Activated CD8-positive, alpha-beta T cell treated with anti-CD3 and anti-CD28 coated beads, Interleukin-2, amount 10 ng/mL, durations not matched to agents 7 days and 5 days (primary cell): ENCODE measurements around the gene MGAT2. TPM values are rescaled to one million over a fixed set of nuclear protein-coding genes. Genes with fewer than 3 reads are reported as not detected.
"Not testable (repeated sequence)": the region's sequence is repeated elsewhere in the genome, so short reads cannot be mapped to it uniquely, and the experiment has no call there.

ENCODE experiments used
- ATAC-seq: fragments of 150-1000 bp; cut with Tn5 transposase; one replicate; pipeline ENCODE4 v1.10.0; 2021; ENCODE audit warnings: moderate library complexity
- CTCF ChIA-PET: fragments of 350-600 bp; sonication (Branson Sonifier 250); formaldehyde crosslinking; loops from one replicate; lab custom pipeline; 2021; ENCODE audit warnings: antibody characterized with exemption; lab: Charles Lee
- POLR2A ChIA-PET: fragments of 350-600 bp; sonication (Branson Sonifier 250); formaldehyde crosslinking; loops from one replicate; lab custom pipeline; 2021; ENCODE audit warnings: antibody characterized with exemption; lab: Charles Lee
- DNase-seq: peaks from one replicate; pipeline ENCODE4 v3.0.0-alpha.2; 2020
- H3K27ac Mint-ChIP-seq: one replicate; pipeline ENCODE4 v1.8.0; 2021; ENCODE audit warnings: mild to moderate bottlenecking, mixed read lengths
- H3K27me3 Mint-ChIP-seq: one replicate; pipeline ENCODE4 v1.8.0; 2021; ENCODE audit warnings: low read depth, mixed read lengths
- H3K36me3 Mint-ChIP-seq: one replicate; pipeline ENCODE4 v1.8.0; 2021; ENCODE audit warnings: low read depth, mixed read lengths
- H3K4me1 Mint-ChIP-seq: one replicate; pipeline ENCODE4 v1.8.0; 2021; ENCODE audit warnings: low read depth, mixed read lengths
- H3K4me3 Mint-ChIP-seq: one replicate; pipeline ENCODE4 v1.8.0; 2021; ENCODE audit warnings: mild to moderate bottlenecking, mixed read lengths
- H3K9me3 Mint-ChIP-seq: one replicate; pipeline ENCODE4 v1.8.0; 2022; ENCODE audit warnings: mixed read lengths; ENCODE audit not compliant: insufficient read depth
- total RNA-seq, 2 experiments: library from RNA; stranded (reverse); gene quantifications; one replicate each; pipeline ENCODE4 v1.2.3, GENCODE V29; 2021

The MGAT2 gene
- total RNA-seq, 2 experiments from 2014 or later: 55.1 to 57.4 TPM

- CTCF ChIA-PET: interaction anchor here (0.9 to 2.6 kb wide), 2 partner anchors 8 to 9 kb away, joined by 3 to 10 read pairs; partner anchors contain the start of genes MGAT2 and RPL36AL
- H3K27ac Mint-ChIP-seq: no peak overlapping the region
- H3K4me1 Mint-ChIP-seq: peaks cover 31% of the 10 kb centered on the region
- no peaks in the 10 kb centered on the region for H3K9me3 Mint-ChIP-seq
- ATAC-seq (no peak), DNase-seq (no peak)
- H3K36me3 Mint-ChIP-seq: peaks cover 51% of the 10 kb centered on the region
- no peaks in the 10 kb centered on the region for H3K27me3 Mint-ChIP-seq
- H3K4me3 Mint-ChIP-seq: no peak overlapping the region
- POLR2A ChIA-PET: no interaction called here
Measured at GRCh38 chr14:49612671-49613070, 7.9 kb upstream of the MGAT2 start.

GRCh38 chr14:49614196-49614595 lies 6.4 kb upstream of the MGAT2 start:
- H3K4me3 Mint-ChIP-seq: no peak overlapping the region
- POLR2A ChIA-PET: interaction anchor here (0.6 to 0.8 kb wide), 2 partner anchors 15 to 28 kb away, joined by 3 read pairs; partner anchors contain the start of gene RPS29
- no peak for ATAC-seq
- H3K27me3 Mint-ChIP-seq: no peaks in the 10 kb centered on the region
- peaks cover 40% of the 10 kb centered on the region for H3K4me1 Mint-ChIP-seq
- H3K36me3 Mint-ChIP-seq: peaks cover 55% of the 10 kb centered on the region
- CTCF ChIA-PET: interaction anchor here (1.6 kb wide), 1 partner anchor 20 kb away, joined by 4 read pairs; the partner anchor contains the start of gene DNAAF2
- no peaks in the 10 kb centered on the region for H3K9me3 Mint-ChIP-seq
- H3K27ac Mint-ChIP-seq: peak overlapping the region; percentile 31
- DNase-seq: no peak

GRCh38 chr14:49615776-49616175 lies 4.8 kb upstream of the MGAT2 start:
- POLR2A ChIA-PET: no interaction called here
- ATAC-seq (no peak), DNase-seq (no peak)
- Mint-ChIP-seq H3K9me3 (no peaks in the 10 kb centered on the region), H3K4me3 (no peak overlapping the region), H3K27me3 (no peaks in the 10 kb centered on the region), H3K4me1 (peaks cover 38% of the 10 kb centered on the region), H3K27ac (no peak overlapping the region), H3K36me3 (peaks cover 61% of the 10 kb centered on the region)
- CTCF ChIA-PET: interaction anchor here (1.6 kb wide), 1 partner anchor 19 kb away, joined by 4 read pairs; the partner anchor contains the start of gene DNAAF2

DNA sequence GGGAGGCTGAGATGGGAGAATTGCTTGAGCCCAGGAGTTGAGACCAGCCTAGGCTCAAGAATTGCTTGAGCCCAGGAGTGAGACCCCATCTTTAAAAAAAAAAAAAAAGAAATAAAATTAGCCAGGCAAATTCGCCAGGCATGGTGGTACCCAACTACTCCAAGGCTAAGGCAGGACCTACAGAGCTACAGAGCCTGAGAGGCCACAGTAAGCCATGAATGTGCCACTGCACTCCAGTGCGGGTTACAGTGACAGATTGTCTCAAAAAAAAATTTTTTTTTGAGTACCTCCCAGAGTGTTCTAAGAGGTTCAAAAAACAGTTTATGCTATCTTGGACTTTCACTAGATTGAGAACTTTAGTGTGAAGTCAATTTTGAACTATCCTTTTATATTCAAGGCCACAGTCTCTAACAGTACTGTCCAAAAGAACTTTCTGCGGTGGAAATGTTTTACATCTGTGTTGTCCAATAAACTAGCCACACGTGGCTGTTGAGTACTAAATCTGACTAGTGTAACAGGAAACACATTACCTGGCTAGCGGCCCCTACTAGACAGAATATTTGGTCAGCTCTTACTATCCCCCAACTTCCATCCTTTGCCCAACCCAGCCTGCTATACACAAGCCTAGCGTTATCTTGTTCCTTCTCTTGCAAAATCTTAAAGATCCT lies 2.6 kb upstream of the MGAT2 start:
- DNase-seq (no peak), ATAC-seq (no peak)
- no peaks in the 10 kb centered on the region for H3K27me3 Mint-ChIP-seq
- H3K36me3 Mint-ChIP-seq: peaks cover 67% of the 10 kb centered on the region
- peak overlapping the region; percentile 93 for H3K4me3 Mint-ChIP-seq
- H3K4me1 Mint-ChIP-seq: peaks cover 42% of the 10 kb centered on the region
- ChIA-PET CTCF (no interaction called here), POLR2A (interaction anchor here (0.6 kb wide), 1 partner anchor 106 kb away, joined by 3 read pairs; no protein-coding TSS in a partner anchor)
- no peaks in the 10 kb centered on the region for H3K9me3 Mint-ChIP-seq
- peak overlapping the region; percentile 44 for H3K27ac Mint-ChIP-seq

DNA sequence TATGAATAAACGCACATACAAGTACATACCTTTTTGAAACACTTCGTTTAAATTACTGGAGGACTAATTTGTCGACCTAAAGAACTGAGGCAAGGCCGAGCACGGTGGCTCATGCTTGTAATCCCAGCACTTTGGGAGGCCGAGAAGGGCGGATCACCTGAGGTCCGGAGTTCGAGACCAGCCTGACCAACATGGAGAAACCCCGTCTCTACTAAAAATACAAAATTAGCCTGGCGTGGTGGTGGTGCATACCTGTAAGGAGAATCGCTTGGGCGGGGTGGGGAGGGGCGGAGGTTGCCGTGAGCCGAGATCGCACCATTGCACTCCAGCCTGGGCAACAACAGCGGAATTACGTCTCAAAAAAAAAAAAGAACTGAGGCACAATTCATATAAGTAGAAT lies 1.3 kb upstream of the MGAT2 start:
- ATAC-seq: not testable (repeated sequence)
- peaks cover 70% of the 10 kb centered on the region for H3K36me3 Mint-ChIP-seq

DNA sequence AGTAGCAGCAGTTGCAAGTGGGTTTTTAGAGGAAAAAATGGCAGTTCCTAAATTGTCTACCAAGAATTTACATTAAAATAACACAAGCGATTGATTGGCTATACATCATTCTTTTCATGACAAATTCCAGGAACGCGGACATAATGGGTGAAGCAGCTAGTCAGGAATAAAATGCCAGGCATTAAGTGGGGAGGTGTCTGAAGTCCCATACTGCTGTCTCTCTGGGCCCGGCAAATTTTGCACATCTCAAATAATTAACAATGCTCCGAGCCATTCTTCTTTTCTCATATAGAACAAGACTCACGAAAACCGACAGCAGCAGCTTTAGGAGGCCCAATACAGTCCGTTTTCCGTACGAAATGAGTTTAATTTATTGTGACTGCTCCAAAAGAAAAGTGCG lies 869 bp upstream of the MGAT2 start:
- H3K36me3 Mint-ChIP-seq: peaks cover 71% of the 10 kb centered on the region

More for the DNA sequence above, 1.3 kb upstream of the MGAT2 start:
- peak overlapping the region; percentile 93 for H3K4me3 Mint-ChIP-seq
- peak overlapping the region; percentile 96 for H3K27ac Mint-ChIP-seq
- H3K9me3 Mint-ChIP-seq, DNase-seq, H3K27me3 Mint-ChIP-seq: not testable (repeated sequence)
- ChIA-PET CTCF (interaction anchor here (1.3 to 2.3 kb wide), 3 partner anchors 32 to 74 kb away, joined by 3 to 17 read pairs (median 5); partner anchors contain the start of genes KLHDC1 and RPS29), POLR2A (interaction anchor here (1.7 to 5.5 kb wide), 6 partner anchors 12 to 149 kb away, joined by 8 to 73 read pairs (median 52); partner anchors contain the start of genes DNAAF2, KLHDC2, LRR1 and RPS29)
- H3K4me1 Mint-ChIP-seq: peaks cover 52% of the 10 kb centered on the region

DNA sequence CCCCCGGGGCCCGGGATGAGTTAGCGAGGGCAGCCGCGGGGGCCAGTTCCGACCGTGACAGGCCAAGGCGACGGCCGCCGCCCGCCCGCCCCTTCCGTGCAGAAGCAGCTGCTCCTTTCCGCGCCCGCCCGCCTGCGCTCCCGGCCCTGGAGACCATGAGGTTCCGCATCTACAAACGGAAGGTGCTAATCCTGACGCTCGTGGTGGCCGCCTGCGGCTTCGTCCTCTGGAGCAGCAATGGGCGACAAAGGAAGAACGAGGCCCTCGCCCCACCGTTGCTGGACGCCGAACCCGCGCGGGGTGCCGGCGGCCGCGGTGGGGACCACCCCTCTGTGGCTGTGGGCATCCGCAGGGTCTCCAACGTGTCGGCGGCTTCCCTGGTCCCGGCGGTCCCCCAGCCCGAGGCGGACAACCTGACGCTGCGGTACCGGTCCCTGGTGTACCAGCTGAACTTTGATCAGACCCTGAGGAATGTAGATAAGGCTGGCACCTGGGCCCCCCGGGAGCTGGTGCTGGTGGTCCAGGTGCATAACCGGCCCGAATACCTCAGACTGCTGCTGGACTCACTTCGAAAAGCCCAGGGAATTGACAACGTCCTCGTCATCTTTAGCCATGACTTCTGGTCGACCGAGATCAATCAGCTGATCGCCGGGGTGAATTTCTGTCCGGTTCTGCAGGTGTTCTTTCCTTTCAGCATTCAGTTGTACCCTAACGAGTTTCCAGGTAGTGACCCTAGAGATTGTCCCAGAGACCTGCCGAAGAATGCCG lies 699 bp downstream of the MGAT2 start:
- peak; percentile 75 for DNase-seq
- ChIA-PET POLR2A (interaction anchor here (0.6 to 5.5 kb wide), 17 partner anchors 10 to 441 kb away, joined by 3 to 73 read pairs (median 8); partner anchors contain the start of genes DNAAF2, KLHDC2, LRR1 and NEMF), CTCF (interaction anchor here (0.6 to 6.7 kb wide), 16 partner anchors 9 to 380 kb away, joined by 3 to 118 read pairs (median 4); partner anchors contain the start of genes DNAAF2, KLHDC2, LRR1 and NEMF)
- peak overlapping the region; percentile 96 for H3K27ac Mint-ChIP-seq
- H3K36me3 Mint-ChIP-seq: peaks cover 75% of the 10 kb centered on the region
- no peaks in the 10 kb centered on the region for H3K9me3 Mint-ChIP-seq
- H3K4me1 Mint-ChIP-seq: peaks cover 56% of the 10 kb centered on the region
- peak overlapping the region; percentile 93 for H3K4me3 Mint-ChIP-seq
- H3K27me3 Mint-ChIP-seq: no peaks in the 10 kb centered on the region
- ATAC-seq: no peak

More for the DNA sequence above, 869 bp upstream of the MGAT2 start:
- peak overlapping the region; percentile 93 for H3K4me3 Mint-ChIP-seq
- POLR2A ChIA-PET: interaction anchor here (0.7 to 5.5 kb wide), 17 partner anchors 9 to 923 kb away, joined by 3 to 73 read pairs (median 8); partner anchors contain the start of genes DMAC2L, DNAAF2, KLHDC2 and L2HGDH
- no peaks in the 10 kb centered on the region for H3K27me3 Mint-ChIP-seq
- CTCF ChIA-PET: interaction anchor here (0.9 to 6.7 kb wide), 17 partner anchors 8 to 243 kb away, joined by 3 to 118 read pairs (median 5); partner anchors contain the start of genes DNAAF2, KLHDC1, LRR1 and NEMF
- DNase-seq (no peak), ATAC-seq (no peak)
- no peaks in the 10 kb centered on the region for H3K9me3 Mint-ChIP-seq
- peaks cover 54% of the 10 kb centered on the region for H3K4me1 Mint-ChIP-seq
- peak overlapping the region; percentile 96 for H3K27ac Mint-ChIP-seq

DNA sequence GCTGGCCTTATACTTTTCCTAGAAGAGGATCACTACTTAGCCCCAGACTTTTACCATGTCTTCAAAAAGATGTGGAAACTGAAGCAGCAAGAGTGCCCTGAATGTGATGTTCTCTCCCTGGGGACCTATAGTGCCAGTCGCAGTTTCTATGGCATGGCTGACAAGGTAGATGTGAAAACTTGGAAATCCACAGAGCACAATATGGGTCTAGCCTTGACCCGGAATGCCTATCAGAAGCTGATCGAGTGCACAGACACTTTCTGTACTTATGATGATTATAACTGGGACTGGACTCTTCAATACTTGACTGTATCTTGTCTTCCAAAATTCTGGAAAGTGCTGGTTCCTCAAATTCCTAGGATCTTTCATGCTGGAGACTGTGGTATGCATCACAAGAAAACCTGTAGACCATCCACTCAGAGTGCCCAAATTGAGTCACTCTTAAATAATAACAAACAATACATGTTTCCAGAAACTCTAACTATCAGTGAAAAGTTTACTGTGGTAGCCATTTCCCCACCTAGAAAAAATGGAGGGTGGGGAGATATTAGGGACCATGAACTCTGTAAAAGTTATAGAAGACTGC lies 1.5 kb downstream of the MGAT2 start:
- peak overlapping the region; percentile 96 for H3K27ac Mint-ChIP-seq
- H3K9me3 Mint-ChIP-seq: no peaks in the 10 kb centered on the region
- POLR2A ChIA-PET: interaction anchor here (1.0 to 5.5 kb wide), 7 partner anchors 9 to 440 kb away, joined by 3 to 73 read pairs (median 37); partner anchors contain the start of genes DNAAF2, KLHDC2, LRR1 and RPS29
- peaks cover 74% of the 10 kb centered on the region for H3K36me3 Mint-ChIP-seq
- ATAC-seq (no peak), DNase-seq (no peak)
- CTCF ChIA-PET: interaction anchor here (1.6 to 6.7 kb wide), 4 partner anchors 11 to 230 kb away, joined by 3 to 118 read pairs (median 9); partner anchors contain the start of genes DNAAF2, LRR1 and NEMF
- H3K27me3 Mint-ChIP-seq: no peaks in the 10 kb centered on the region
- peaks cover 57% of the 10 kb centered on the region for H3K4me1 Mint-ChIP-seq
- peak overlapping the region; percentile 93 for H3K4me3 Mint-ChIP-seq

DNA sequence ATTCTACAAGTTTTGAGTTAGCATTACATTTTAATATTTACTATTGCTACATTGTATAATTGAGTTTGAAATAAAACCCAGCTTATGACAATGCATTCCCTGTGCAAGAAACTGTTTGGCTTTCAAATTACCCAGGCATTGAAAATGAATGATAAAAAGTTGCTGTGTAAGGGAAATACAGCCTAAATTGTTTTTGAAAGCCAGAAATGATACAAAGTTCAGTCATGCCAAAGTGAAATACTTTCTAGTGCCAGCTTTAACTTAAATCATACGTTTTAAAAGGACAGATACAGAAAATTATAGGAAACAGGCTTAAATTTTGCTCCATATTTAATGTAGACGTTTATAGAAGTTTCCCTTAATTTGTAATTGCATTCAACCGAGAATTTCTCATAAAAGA lies 2.8 kb downstream of the MGAT2 start:
- Mint-ChIP-seq H3K4me1 (peaks cover 52% of the 10 kb centered on the region), H3K27ac (peak overlapping the region; percentile 69), H3K36me3 (peaks cover 67% of the 10 kb centered on the region), H3K4me3 (peak overlapping the region; percentile 93), H3K27me3 (no peaks in the 10 kb centered on the region), H3K9me3 (no peaks in the 10 kb centered on the region)
- ChIA-PET POLR2A (interaction anchor here (0.8 to 5.5 kb wide), 6 partner anchors 9 to 145 kb away, joined by 3 to 66 read pairs (median 3); partner anchors contain the start of genes DNAAF2, KLHDC2, LRR1 and RPS29), CTCF (interaction anchor here (1.0 to 6.7 kb wide), 5 partner anchors 10 to 229 kb away, joined by 3 to 118 read pairs (median 5); partner anchors contain the start of genes DNAAF2, LRR1 and NEMF)
- DNase-seq: no peak
- ATAC-seq: no peak

DNA sequence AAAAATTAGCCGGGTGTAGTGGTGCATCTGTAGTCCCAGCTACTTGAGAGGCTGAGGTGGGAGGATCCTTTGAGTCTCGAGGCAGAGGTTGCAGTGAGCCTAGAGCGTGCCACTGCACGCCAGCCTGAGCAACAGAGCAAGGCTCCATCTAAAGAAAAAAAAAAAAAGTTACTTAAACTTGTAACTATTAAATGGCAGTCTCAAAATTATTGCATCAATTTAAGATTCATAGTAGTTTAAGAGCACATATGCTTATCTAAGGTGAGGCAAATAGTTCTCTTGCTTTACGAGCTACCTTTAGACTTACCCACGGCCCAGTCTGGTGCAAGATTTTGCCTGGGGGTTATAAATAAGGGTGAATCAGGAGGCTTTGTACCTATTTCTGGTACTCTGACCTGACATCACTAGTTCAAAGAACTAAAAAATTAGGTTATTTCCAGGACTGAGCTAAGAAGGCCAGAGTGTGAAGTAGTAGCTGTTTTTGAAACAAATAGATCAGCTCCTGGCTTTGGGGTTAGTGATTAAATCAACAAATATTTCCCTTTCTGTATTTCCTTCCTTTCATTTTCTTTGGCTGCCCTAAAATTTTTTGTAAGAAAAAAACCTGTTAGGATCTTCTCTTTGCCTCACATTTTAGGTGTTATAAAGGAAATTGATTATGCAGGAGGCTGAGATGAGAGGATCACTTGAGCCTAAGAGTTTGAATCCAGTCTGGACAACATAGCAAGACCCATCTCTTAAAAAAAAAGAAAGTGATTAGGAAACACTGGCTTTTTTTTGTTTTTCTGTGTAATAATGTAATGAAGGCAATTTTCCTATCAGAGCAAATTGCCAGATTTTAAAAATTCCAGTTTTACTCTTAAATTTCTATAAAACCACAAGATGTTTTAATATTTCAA lies 3.6 kb downstream of the MGAT2 start:
- H3K27me3 Mint-ChIP-seq: no peaks in the 10 kb centered on the region
- ATAC-seq (no peak), DNase-seq (no peak)
- POLR2A ChIA-PET: interaction anchor here (0.6 to 5.5 kb wide), 7 partner anchors 10 to 144 kb away, joined by 3 to 66 read pairs (median 3); partner anchors contain the start of genes DNAAF2, KLHDC2, LRR1 and RPS29
- H3K9me3 Mint-ChIP-seq: no peaks in the 10 kb centered on the region
- H3K27ac Mint-ChIP-seq: peak overlapping the region; percentile 69
- peak overlapping the region; percentile 93 for H3K4me3 Mint-ChIP-seq
- peaks cover 61% of the 10 kb centered on the region for H3K36me3 Mint-ChIP-seq
- CTCF ChIA-PET: interaction anchor here (0.7 to 6.7 kb wide), 6 partner anchors 9 to 238 kb away, joined by 3 to 118 read pairs (median 4); partner anchors contain the start of genes DNAAF2, LRR1, NEMF and RPS29
- H3K4me1 Mint-ChIP-seq: peaks cover 51% of the 10 kb centered on the region
